K562 (cell line): Measurements from ENCODE around the gene VPREB3. TPM values are rescaled to one million over a fixed set of nuclear protein-coding genes. Genes with fewer than 3 reads are reported as not detected.

ENCODE experiments used
- ADNP ChIP-seq: fragments of 200-800 bp; sonication (Bioruptor generic); IDR thresholded peaks from 2 replicates; pipeline ENCODE4 v1.6.1; 2016; ENCODE audit warnings: missing genetic modification characterization, missing compliant biosample characterization
- ASH1L ChIP-seq: fragments of 450-650 bp; IDR thresholded peaks from 2 replicates; pipeline ENCODE4 v1.6.1; 2018; ENCODE audit warnings: borderline replicate concordance, mild to moderate bottlenecking, low read depth; ENCODE audit not compliant: partially characterized antibody
- CEBPB ChIP-seq: fragments of 450-650 bp; IDR thresholded peaks from 2 replicates; pipeline ENCODE4 v1.6.1; 2016; ENCODE audit warnings: missing genetic modification characterization, missing compliant biosample characterization
- GATA2 ChIP-seq: sonication (generic); formaldehyde crosslinking; IDR thresholded peaks from 2 replicates; pipeline ENCODE4 v1.4.0; 2020; ENCODE audit warnings: mild to moderate bottlenecking, missing genetic modification reagents
- HCFC1 ChIP-seq: IDR thresholded peaks from 2 replicates; pipeline ENCODE4 v1.6.1; 2012; ENCODE audit warnings: low read depth, low read length, improper control_type of control experiment
- KAT2B ChIP-seq: IDR thresholded peaks from one replicate; pipeline ENCODE4 v1.6.1; 2012; ENCODE audit warnings: low read depth, mild to moderate bottlenecking, control low read depth, inconsistent platforms, low read length, moderate library complexity
- LARP7 ChIP-seq: fragments of 450-650 bp; IDR thresholded peaks from 2 replicates; pipeline ENCODE4 v1.6.1; 2016
- MECOM ChIP-seq: fragments of 250-450 bp; sonication (Bioruptor Pico); IDR thresholded peaks from 2 replicates; pipeline ENCODE4 v1.8.0; 2022; ENCODE audit warnings: inconsistent platforms
- MED1 ChIP-seq: sonication (generic); formaldehyde crosslinking; IDR thresholded peaks from 2 replicates; pipeline ENCODE4 v1.8.1; 2023; ENCODE audit warnings: missing genetic modification reagents, borderline replicate concordance
- POLR2AphosphoS2 ChIP-seq: IDR thresholded peaks from 2 replicates; pipeline ENCODE4 v1.6.1; 2012; ENCODE audit warnings: low read length, improper control_type of control experiment
- RHOXF2B ChIP-seq: fragments of 250-450 bp; sonication (Bioruptor Pico); conservative IDR thresholded peaks from 2 replicates; pipeline ENCODE4 v1.5.1; 2021
- SAFB2 ChIP-seq: fragments of 200-400 bp; formaldehyde crosslinking; IDR thresholded peaks from 2 replicates; pipeline ENCODE4 v1.6.1; 2018; ENCODE audit warnings: borderline replicate concordance, low read length, low read depth, moderate library complexity; ENCODE audit not compliant: severe bottlenecking
- SMAD2 ChIP-seq: fragments of 150-350 bp; IDR thresholded peaks from 2 replicates; pipeline ENCODE4 v1.6.1; 2014; ENCODE audit warnings: low read depth, mild to moderate bottlenecking, low read length
- SP1 ChIP-seq: sonication (generic); formaldehyde crosslinking; IDR thresholded peaks from 2 replicates; pipeline ENCODE4 v1.8.1; 2022; ENCODE audit warnings: mild to moderate bottlenecking, missing genetic modification reagents
- TAF7 ChIP-seq: fragments of 450-650 bp; IDR thresholded peaks from 2 replicates; pipeline ENCODE4 v1.6.1; 2016; ENCODE audit warnings: missing genetic modification characterization, missing compliant biosample characterization
- ZNF165 ChIP-seq: fragments of 250-450 bp; sonication (Bioruptor Pico); IDR thresholded peaks from 2 replicates; pipeline ENCODE4 v1.4.0; 2020; ENCODE audit warnings: borderline replicate concordance
- ZNF436 ChIP-seq: fragments of 250-450, 450-650 bp; sonication (Bioruptor Pico); formaldehyde crosslinking; IDR thresholded peaks from 2 replicates; pipeline ENCODE4 v1.7.0; 2020; ENCODE audit warnings: mild to moderate bottlenecking
- ZNF75A ChIP-seq: fragments of 450-650 bp; formaldehyde crosslinking; IDR thresholded peaks from 2 replicates; pipeline ENCODE4 v1.4.0; 2020; ENCODE audit warnings: mild to moderate bottlenecking
- polyA plus RNA-seq, 8 experiments: library from polyadenylated mRNA; depleted of rRNA in 4 of 8; stranded (reverse) in 5 of 8; unstranded in 3 of 8; fragments of >200 nt; fragmentation: Nextera tagmentation in 2 of 8; fragmentation: Illumina TruSeq in 1 of 8; extraction: Ambion mirVana in 2 of 8; extraction: Trizol in 1 of 8; gene quantifications; 2 replicates each; pipeline versions ENCODE4 v1.2.1 to v1.2.3, GENCODE V29; 2011 to 2014; ENCODE audit warnings: inconsistent platforms in 1 of 8, missing spikeins in 1 of 8
- total RNA-seq, 7 experiments: library from RNA; depleted of rRNA in 6 of 7; stranded (reverse); fragments of >200 nt in 6 of 7; fragmentation: Illumina TruSeq in 2 of 7; extraction: Trizol in 2 of 7; gene quantifications; 2 replicates each; pipeline versions ENCODE4 v1.2.1 to v1.2.3, GENCODE V29; 2011 to 2021; ENCODE audit warnings: low replicate concordance in 1 of 7
- TF ChIP-seq, protein P1 (sequence below): sonication (generic); formaldehyde crosslinking; IDR thresholded peaks from 2 replicates; pipeline ENCODE4 v1.8.0; 2023; ENCODE audit warnings: missing genetic modification reagents, mild to moderate bottlenecking, borderline replicate concordance
- TF ChIP-seq, protein P2 (sequence below): sonication (generic); formaldehyde crosslinking; IDR thresholded peaks from 2 replicates; pipeline ENCODE4 v1.8.1; 2023; ENCODE audit warnings: mild to moderate bottlenecking, missing genetic modification reagents
- TF ChIP-seq, protein P3 (sequence below): fragments of 450-650 bp; formaldehyde crosslinking; IDR thresholded peaks from 2 replicates; pipeline ENCODE4 v1.4.0; 2022; ENCODE audit warnings: mild to moderate bottlenecking, moderate library complexity

Gene VPREB3
- total and polyA plus RNA-seq, 9 of the 15 experiments (the other 6 are each of a cell fraction or from before 2014, with no cell fraction given): 0.14 to 0.71 (median 0.20) TPM; not detected in 6

DNA sequence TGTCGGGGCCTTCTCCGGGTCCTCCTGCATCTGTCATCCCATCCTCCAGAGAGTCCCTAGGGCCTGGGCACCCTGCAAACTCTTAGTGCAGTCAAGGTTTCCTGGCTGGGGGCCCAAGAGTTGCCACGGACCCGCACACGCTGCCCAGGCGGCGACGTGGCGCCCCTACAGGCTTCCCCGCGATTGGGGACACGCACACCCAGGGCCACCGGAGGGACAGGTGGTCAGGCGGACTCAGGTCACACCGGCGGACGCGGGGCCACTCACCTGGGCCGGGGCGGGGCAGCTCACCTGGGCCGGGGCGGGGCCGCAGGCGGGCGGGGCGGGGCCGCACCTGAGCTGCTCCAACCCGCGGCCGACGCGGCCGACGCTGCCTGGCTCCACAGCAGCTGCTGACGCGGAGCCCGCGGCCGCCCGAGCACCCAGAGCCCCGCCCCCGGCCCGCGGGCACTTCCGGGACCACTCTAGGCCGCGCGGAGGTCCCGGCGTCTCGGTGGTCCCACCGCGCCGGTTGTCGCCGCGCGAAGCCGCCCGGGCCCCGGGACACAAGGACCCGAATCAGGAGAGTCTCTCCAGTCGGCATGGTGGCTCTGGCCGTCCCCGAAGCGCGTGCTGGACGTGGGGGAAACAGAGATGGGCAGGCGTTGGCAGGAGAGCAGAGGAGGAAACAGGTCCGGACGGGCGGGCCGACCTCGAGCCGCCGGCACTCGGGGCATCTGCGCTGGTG lies 3.3 kb downstream of the VPREB3 start, which contains the start of gene ZNF70 (continued):
- TF ChIP-seq, protein P1, sequence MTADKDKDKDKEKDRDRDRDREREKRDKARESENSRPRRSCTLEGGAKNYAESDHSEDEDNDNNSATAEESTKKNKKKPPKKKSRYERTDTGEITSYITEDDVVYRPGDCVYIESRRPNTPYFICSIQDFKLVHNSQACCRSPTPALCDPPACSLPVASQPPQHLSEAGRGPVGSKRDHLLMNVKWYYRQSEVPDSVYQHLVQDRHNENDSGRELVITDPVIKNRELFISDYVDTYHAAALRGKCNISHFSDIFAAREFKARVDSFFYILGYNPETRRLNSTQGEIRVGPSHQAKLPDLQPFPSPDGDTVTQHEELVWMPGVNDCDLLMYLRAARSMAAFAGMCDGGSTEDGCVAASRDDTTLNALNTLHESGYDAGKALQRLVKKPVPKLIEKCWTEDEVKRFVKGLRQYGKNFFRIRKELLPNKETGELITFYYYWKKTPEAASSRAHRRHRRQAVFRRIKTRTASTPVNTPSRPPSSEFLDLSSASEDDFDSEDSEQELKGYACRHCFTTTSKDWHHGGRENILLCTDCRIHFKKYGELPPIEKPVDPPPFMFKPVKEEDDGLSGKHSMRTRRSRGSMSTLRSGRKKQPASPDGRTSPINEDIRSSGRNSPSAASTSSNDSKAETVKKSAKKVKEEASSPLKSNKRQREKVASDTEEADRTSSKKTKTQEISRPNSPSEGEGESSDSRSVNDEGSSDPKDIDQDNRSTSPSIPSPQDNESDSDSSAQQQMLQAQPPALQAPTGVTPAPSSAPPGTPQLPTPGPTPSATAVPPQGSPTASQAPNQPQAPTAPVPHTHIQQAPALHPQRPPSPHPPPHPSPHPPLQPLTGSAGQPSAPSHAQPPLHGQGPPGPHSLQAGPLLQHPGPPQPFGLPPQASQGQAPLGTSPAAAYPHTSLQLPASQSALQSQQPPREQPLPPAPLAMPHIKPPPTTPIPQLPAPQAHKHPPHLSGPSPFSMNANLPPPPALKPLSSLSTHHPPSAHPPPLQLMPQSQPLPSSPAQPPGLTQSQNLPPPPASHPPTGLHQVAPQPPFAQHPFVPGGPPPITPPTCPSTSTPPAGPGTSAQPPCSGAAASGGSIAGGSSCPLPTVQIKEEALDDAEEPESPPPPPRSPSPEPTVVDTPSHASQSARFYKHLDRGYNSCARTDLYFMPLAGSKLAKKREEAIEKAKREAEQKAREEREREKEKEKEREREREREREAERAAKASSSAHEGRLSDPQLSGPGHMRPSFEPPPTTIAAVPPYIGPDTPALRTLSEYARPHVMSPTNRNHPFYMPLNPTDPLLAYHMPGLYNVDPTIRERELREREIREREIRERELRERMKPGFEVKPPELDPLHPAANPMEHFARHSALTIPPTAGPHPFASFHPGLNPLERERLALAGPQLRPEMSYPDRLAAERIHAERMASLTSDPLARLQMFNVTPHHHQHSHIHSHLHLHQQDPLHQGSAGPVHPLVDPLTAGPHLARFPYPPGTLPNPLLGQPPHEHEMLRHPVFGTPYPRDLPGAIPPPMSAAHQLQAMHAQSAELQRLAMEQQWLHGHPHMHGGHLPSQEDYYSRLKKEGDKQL (CRISPR knock-in tag): no peak
- TF ChIP-seq, protein P2, sequence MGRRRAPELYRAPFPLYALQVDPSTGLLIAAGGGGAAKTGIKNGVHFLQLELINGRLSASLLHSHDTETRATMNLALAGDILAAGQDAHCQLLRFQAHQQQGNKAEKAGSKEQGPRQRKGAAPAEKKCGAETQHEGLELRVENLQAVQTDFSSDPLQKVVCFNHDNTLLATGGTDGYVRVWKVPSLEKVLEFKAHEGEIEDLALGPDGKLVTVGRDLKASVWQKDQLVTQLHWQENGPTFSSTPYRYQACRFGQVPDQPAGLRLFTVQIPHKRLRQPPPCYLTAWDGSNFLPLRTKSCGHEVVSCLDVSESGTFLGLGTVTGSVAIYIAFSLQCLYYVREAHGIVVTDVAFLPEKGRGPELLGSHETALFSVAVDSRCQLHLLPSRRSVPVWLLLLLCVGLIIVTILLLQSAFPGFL (CRISPR knock-in tag): no peak
- TF ChIP-seq MECOM (CRISPR knock-in tag) (no peak), POLR2AphosphoS2 (no peak), ZNF75A (CRISPR knock-in tag) (no peak), LARP7 (no peak), SP1 (no peak), ASH1L (no peak), CEBPB (no peak), ZNF165 (CRISPR knock-in tag) (no peak), KAT2B (no peak), RHOXF2B (no peak), ADNP (tag) (no peak), ZNF436 (CRISPR knock-in tag) (no peak), HCFC1 (peak; percentile 55), SAFB2 (no peak), TAF7 (tag) (peak; percentile 66; the same call in 1 of the 2 replicates), GATA2 (CRISPR knock-in tag) (no peak), MED1 (CRISPR knock-in tag) (no peak), SMAD2 (no peak)
- TF ChIP-seq, protein P3, sequence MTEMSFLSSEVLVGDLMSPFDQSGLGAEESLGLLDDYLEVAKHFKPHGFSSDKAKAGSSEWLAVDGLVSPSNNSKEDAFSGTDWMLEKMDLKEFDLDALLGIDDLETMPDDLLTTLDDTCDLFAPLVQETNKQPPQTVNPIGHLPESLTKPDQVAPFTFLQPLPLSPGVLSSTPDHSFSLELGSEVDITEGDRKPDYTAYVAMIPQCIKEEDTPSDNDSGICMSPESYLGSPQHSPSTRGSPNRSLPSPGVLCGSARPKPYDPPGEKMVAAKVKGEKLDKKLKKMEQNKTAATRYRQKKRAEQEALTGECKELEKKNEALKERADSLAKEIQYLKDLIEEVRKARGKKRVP: no peak
